GM10248 (cell line): Measurements from ENCODE around the gene MTCL1.

Experiments used
- CTCF ChIA-PET: fragments of 300-600 bp; sonication (Branson Sonifier 250); formaldehyde crosslinking; extraction: SDS; loops from one replicate; lab custom pipeline; 2021; ENCODE audit warnings: antibody characterized with exemption; lab: Yijun Ruan, JAX
- POLR2A ChIA-PET: fragments of 350-650 bp; sonication (Branson Sonifier 250); formaldehyde crosslinking; extraction: SDS; loops from one replicate; lab custom pipeline; 2020; ENCODE audit warnings: antibody characterized with exemption; lab: Yijun Ruan, JAX
- DNase-seq: peaks from one replicate; pipeline ENCODE4 v3.0.0; 2012; ENCODE audit errors: extremely low spot score
- CTCF ChIP-seq: IDR thresholded peaks from 2 replicates; pipeline ENCODE4 v1.5.1; 2012; ENCODE audit warnings: mild to moderate bottlenecking, low read depth; ENCODE audit errors: extremely low read depth, missing control alignments, control extremely low read depth

The MTCL1 gene

GRCh38 chr18:8744038-8744437, 38.7 kb downstream of the MTCL1 start:
- CTCF ChIA-PET: interaction anchor here (1.3 to 1.4 kb wide), 2 partner anchors 10 to 14 kb away, joined by 3 read pairs; no protein-coding TSS in a partner anchor
- DNase-seq: no peak
- POLR2A ChIA-PET: no interaction called here
- TF ChIP-seq CTCF: no peak

GRCh38 chr18:8744656-8745055, 39.3 kb downstream of the MTCL1 start:
- ChIA-PET CTCF (no interaction called here), POLR2A (no interaction called here)
- DNase-seq: no peak
- TF ChIP-seq CTCF: no peak

GRCh38 chr18:8745355-8746014, 40.1 kb downstream of the MTCL1 start:
- POLR2A ChIA-PET: no interaction called here
- TF ChIP-seq CTCF: no peak
- DNase-seq: no peak
- CTCF ChIA-PET: no interaction called here

- ChIA-PET CTCF (interaction anchor here (1.5 kb wide), 1 partner anchor 10 kb away, joined by 3 read pairs; no protein-coding TSS in a partner anchor), POLR2A (no interaction called here)
- no peak for DNase-seq
- TF ChIP-seq CTCF: no peak
Observed at GRCh38 chr18:8747440-8747937, 42.1 kb downstream of the MTCL1 start.

- TF ChIP-seq CTCF: no peak
- ChIA-PET POLR2A (no interaction called here), CTCF (no interaction called here)
- DNase-seq: no peak
Observed at GRCh38 chr18:8749492-8749891, 44.1 kb downstream of the MTCL1 start.

GRCh38 chr18:8750954-8751415, 45.6 kb downstream of the MTCL1 start:
- ChIA-PET POLR2A (no interaction called here), CTCF (interaction anchor here (1.0 to 1.5 kb wide), 2 partner anchors 14 to 22 kb away, joined by 3 read pairs; no protein-coding TSS in a partner anchor)
- no peak for DNase-seq
- TF ChIP-seq CTCF: no peak
